GM21367 (cell line): ENCODE data around the gene SLC25A6.
A peak's percentile ranks its signal among the peaks of the same experiment; 100 is the strongest.
"Not testable (repeated sequence)": the region's sequence is repeated elsewhere in the genome, so short reads cannot be mapped to it uniquely, and the experiment has no call there.

Source experiments
- ATAC-seq: cut with Tn5 transposase; IDR thresholded peaks from one replicate; pipeline ENCODE4 v1.9.1; 2021; ENCODE audit not compliant: unreplicated experiment

The SLC25A6 gene

GRCh38 chrX:1391707-1392375, at the start of gene SLC25A6:
TSS of gene SLC25A6 (minus strand) at chrX:1392113. CDS start at chrX:1392009, 104 bp downstream.
- ATAC-seq = peak; percentile 92

GRCh38 chrX:1440506-1440905, 48.6 kb upstream of the SLC25A6 start:
- no peak for ATAC-seq

GRCh38 chrX:1435241-1435895, 43.5 kb upstream of the SLC25A6 start:
- no peak for ATAC-seq

DNA sequence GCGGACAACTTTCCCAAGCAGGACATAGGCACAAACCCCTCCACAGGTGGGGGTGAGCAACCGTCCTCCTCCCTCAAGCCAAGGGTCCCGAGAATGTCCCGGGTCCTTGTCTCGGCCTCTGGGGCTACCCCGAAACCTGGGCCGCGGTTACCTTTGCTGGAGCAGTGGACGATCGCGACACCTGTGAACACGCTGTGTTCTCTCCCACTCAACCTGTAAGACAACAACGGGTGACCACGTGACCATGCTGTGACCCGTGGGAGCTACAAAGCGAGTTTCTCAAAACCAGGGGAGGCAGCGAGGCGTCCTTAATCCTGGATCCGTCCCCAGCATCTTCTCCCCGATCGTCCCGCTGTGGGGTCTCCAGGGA, 42.9 kb upstream of the SLC25A6 start:
- ATAC-seq = no peak

DNA sequence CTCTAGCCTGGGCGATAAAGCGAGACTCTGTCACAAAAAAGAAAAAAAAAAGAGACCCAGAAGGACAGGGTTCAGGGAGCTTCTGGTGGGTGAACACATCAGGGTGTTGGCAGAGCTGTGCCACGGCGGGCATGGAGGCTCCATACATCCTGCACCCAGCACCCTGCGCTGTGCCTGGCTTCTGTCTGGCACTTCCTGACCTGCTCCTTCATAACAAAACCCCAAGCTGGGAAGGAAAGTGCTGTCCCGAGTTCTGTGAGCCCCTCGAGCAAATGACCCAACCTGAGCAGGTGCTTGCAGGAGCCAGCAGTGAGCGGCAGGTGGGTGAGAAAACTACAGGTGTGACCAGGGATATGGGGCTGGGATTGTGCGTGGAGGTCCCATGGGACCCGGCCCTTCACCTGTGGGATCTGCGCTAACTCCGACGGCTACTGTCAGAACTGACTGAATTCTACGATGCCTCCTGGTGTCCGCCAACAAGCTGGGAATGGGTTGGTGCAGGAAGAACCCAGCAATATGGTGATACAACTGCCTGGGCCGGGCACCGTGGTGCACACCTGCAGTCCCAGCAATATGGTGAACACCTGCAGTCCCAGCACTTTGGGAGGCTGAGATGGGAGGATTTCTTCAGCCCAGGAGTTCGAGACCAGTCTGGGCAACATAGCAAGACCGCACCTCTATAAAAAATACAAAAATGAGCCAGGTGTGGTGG, 41.9 kb upstream of the SLC25A6 start:
- ATAC-seq = no peak

DNA sequence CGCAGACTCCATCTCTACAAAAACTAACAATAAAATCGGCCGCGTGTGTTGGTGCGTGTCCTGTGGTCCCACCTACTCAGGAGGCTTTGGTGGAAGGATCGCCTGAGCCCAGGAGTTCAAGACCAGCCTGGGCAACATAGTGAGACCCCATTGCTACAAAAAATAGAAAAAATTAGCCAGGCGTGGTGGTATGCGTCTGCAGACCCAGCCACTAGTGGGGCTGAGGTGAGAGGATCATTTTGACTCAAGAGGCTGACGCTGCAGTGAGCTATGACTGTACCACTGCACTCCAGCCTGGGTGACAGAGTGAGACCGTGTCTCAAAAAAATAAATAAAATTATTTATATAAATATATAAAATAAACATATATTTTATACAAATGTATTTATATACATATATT, 38.5 kb upstream of the SLC25A6 start:
- ATAC-seq = no peak

GRCh38 chrX:1427756-1428155, 35.8 kb upstream of the SLC25A6 start:
- no peak for ATAC-seq

- not testable (repeated sequence) for ATAC-seq
Measured at GRCh38 chrX:1426321-1426720, 34.4 kb upstream of the SLC25A6 start.

GRCh38 chrX:1425381-1425780, 33.5 kb upstream of the SLC25A6 start:
- no peak for ATAC-seq

- ATAC-seq = no peak
Measured at GRCh38 chrX:1424147-1424851, 32.4 kb upstream of the SLC25A6 start.

- no peak for ATAC-seq
Measured at GRCh38 chrX:1423215-1423614, 31.3 kb upstream of the SLC25A6 start.

- ATAC-seq = no peak
Measured at GRCh38 chrX:1422135-1422465, 30.2 kb upstream of the SLC25A6 start.

DNA sequence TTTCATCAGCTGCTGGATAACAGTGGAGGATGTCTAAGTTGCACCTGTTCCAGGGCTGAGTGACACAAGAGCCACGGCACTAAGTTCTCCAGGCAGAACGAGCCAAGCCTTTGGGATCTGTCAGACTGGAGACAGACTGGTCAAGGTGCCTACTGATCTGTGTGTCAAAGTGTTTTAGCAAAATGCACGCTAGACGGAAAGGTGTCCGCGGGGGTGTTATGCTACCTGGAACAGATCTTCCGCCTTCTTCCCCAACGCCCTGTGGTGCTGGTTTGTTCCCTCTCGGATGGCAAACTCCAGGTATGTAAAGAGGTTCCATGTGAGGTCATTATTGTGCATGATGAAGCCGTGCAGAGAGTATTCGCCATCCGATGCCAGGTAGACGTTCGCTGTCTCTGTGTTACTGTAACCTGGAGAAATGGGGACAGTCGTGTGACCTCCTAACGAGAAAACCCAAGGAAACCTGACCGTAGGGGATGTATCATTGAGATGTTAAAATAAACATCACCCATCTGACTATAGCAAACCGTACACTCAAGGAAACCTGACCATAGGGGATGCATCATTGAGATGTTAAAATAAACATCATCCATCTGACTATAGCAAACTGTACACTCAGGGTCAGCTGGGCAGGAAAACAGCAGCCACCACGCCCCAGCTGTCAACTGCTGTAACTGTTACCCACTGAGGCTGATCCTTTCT, 29.7 kb upstream of the SLC25A6 start:
- no peak for ATAC-seq

DNA sequence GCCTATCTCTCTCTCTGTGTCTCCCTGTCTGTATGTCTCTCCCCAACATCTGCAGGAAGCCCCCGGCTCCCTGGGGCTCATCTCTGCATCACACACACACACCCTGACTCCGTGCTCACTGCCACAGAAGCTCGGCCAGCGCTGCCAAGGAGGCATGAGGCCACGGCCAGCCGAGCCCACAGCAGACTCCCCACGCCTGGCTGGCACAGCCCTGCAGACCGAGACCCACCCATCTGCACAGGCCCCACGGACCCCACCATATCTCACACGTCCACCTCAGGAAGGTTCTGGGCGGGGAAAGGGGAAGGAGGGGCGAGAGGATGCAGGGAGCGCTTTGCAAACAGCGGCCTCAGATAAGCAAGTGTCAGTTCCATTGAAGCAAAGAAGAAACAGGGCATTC, 28.5 kb upstream of the SLC25A6 start:
- no peak for ATAC-seq

DNA sequence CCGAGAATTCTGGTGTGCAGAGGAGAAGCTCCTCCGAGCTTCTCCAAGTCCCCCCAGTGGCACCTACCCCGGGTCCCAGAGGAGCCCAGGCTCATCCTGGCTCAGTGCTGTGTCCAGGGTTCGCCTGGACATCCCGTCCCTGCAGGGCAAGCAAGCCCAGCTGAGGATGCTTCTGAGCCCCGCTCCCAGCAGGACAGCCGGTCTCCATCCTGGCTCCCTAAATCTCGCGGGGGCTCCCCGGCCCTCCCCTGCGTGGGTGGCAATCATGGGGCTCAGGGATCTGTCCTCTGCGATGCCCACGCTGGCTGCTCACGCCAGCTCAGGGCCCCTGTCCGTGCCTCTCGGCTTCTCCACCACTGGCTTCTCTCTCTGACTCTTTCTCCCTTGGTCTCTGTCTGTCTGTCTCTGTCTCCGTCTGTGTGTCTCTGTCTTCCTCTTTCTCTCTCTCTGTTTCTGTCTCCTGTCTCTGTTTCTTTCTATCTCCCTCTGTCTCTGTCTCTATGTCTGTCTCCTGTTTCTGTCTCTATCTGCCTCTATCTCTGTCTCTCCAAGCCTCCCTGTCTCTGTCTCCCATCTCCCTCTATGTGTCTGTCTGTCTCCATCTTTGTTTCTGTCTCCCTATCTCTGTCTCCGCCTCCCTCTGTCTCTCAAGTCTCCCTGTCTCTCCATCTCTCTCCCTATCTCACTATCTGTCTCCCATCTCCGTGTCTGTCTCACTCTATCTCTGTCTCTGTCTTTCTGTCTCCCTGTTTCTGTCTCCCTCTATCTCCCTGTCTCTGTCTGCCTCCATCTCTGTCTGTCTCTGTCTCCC, 27.8 kb upstream of the SLC25A6 start:
- no peak for ATAC-seq

DNA sequence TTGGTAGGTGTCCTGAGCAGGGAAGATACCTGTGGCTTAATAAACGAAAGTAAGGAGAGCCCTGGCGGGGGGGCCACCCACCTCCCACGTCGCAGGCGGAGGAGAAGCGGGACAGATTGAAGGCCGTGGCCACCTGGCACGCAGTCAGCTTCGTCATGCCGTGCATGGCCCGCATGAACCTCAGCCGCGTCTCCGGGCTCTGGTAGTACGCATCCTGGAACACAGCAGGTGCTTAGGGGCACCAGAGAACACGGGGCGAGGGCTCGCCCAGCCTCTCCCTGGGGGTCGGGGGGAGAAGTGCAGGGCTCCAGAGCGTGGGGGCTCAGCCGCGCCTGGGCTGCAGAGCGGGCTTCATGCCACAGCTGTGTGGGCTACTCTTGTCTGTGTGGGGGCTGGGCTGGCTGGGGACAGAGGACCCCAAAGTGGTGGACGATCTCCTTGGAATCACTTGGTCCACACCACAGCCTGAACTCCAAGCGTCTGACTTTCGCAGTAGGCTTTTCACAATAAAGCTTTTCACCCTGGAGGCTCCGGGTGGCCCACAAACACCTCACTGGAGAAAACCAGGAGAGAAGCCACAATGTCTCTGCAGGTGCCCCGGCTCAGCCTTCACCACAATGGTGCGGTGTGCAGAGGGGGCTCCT, 27.1 kb upstream of the SLC25A6 start:
- no peak for ATAC-seq

GRCh38 chrX:1417921-1418771, 26.2 kb upstream of the SLC25A6 start:
- ATAC-seq = no peak

DNA sequence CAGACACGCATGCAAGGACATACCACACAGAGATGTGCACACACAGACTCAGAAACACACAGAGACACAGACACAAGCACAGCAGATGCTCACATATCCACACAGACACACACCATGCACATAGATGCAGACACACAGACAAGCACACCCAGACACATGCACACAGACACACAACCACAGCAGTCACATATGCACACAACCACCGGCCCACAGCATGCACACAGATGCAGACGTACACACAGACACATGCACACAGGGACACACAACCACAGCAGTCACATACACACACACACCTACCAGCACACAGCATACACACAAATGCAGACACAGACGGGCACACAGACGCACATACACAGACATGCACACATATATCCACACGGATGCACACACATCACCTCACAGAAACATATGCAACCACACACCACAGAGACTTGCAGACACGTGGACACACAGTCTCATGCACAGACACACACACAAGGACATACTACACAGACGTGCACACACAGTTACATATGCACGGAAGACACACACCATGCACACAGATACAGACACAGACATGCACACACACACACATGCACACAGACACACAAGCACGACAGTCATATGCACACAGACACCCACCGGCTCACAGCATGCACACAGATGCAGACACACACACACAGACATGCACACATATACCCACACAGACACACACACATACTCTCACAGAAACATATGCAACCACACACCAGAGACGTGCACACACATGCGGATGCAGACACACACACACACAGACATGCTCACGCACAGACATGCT, 25.2 kb upstream of the SLC25A6 start:
- ATAC-seq = no peak
